DOHH2 (cell line): ENCODE measurements around the gene EGFLAM.

Experiments used
- H3F3A ChIP-seq: fragments of 200-600 bp; sonication (generic), shearing (Covaris generic); 2 replicates; pipeline ENCODE4 v1.6.0; 2016; ENCODE audit warnings: antibody characterized with exemption, mild to moderate bottlenecking; ENCODE audit not compliant: control insufficient read depth, insufficient read depth
- H3K27ac ChIP-seq: fragments of 200-600 bp; sonication (generic); 2 replicates; pipeline ENCODE4 v1.5.1; 2014; ENCODE audit warnings: low read depth, mild to moderate bottlenecking, low read length, moderate library complexity
- H3K27me3 ChIP-seq: fragments of 200-600 bp; sonication (generic); 2 replicates; pipeline ENCODE4 v1.6.1; 2014; ENCODE audit warnings: mild to moderate bottlenecking, low read length, mixed read lengths; ENCODE audit not compliant: control insufficient read depth
- H3K36me3 ChIP-seq: fragments of 200-600 bp; sonication (generic); 2 replicates; pipeline ENCODE4 v1.6.1; 2014; ENCODE audit warnings: mild to moderate bottlenecking, low read length, moderate library complexity, mixed read lengths; ENCODE audit not compliant: control insufficient read depth
- H3K4me1 ChIP-seq: fragments of 200-600 bp; sonication (generic); 2 replicates; pipeline ENCODE4 v1.6.1; 2014; ENCODE audit warnings: mild to moderate bottlenecking, low read length, mixed read lengths; ENCODE audit not compliant: control insufficient read depth
- H3K4me2 ChIP-seq: fragments of 200-600 bp; sonication (generic); 2 replicates; pipeline ENCODE4 v1.6.0; 2014; ENCODE audit warnings: mild to moderate bottlenecking, low read length, moderate library complexity
- H3K4me3 ChIP-seq: fragments of 200-600 bp; sonication (generic); 2 replicates; pipeline ENCODE4 v1.5.1; 2014; ENCODE audit warnings: mild to moderate bottlenecking, low read length, mixed read lengths
- H3K79me2 ChIP-seq: fragments of 200-600 bp; sonication (generic); 2 replicates; pipeline ENCODE4 v1.6.1; 2014; ENCODE audit warnings: mild to moderate bottlenecking, low read length, mixed read lengths; ENCODE audit not compliant: control insufficient read depth
- H3K9me2 ChIP-seq: fragments of 200-600 bp; sonication (generic); replicated peaks from 2 replicates; pipeline ENCODE4 v1.6.1; 2014; ENCODE audit warnings: mild to moderate bottlenecking, low read length, mixed read lengths; ENCODE audit not compliant: control insufficient read depth
- H3K9me3 ChIP-seq: fragments of 200-600 bp; sonication (generic); 2 replicates; pipeline ENCODE4 v1.6.1; 2014; ENCODE audit warnings: antibody characterized with exemption, low read length, mixed read lengths; ENCODE audit not compliant: control insufficient read depth, insufficient read depth
- H4K20me1 ChIP-seq: fragments of 200-600 bp; sonication (generic); 2 replicates; pipeline ENCODE4 v1.6.0; 2014; ENCODE audit warnings: low read depth, mild to moderate bottlenecking, antibody characterized with exemption, low read length, moderate library complexity; ENCODE audit not compliant: control insufficient read depth, insufficient read depth
- EZH2phosphoT487 ChIP-seq: fragments of 200-600 bp; sonication (generic); IDR thresholded peaks from 2 replicates; pipeline ENCODE4 v1.6.1; 2017; ENCODE audit warnings: borderline replicate concordance, mild to moderate bottlenecking, antibody characterized with exemption, low read length, moderate library complexity, mixed read lengths
- TF ChIP-seq, protein P1 (sequence below): fragments of 200-600 bp; sonication (generic); IDR thresholded peaks from one replicate; pipeline ENCODE4 v1.5.1; 2014; ENCODE audit warnings: antibody characterized with exemption, mild to moderate bottlenecking, low read depth, low read length; ENCODE audit not compliant: poor library complexity, severe bottlenecking

The EGFLAM gene

DNA sequence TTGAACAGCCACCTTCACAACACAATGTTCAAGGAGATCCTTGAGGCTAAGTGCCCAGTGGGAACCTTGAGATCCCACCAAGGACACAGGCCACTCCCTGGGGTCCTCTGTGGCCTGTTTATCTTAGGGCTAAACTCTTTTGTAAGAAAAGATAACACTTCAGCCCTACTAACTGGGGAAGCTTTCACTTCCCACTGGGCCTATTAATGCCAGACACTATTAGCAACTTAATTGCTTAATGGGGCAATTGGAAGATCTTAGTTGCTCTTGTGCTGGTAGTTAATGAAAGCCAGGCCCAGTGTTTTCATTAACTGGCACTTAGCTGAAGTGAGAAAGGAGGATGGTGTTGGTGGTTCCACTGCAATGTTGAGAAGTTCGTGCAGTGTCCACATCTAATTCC lies 117.1 kb downstream of the EGFLAM start:
- no peaks in the 10 kb centered on the region for H3K9me2 ChIP-seq
- H4K20me1 ChIP-seq, result no peaks in the 10 kb centered on the region
- no peaks in the 10 kb centered on the region for H3K9me3 ChIP-seq
- no peak for TF ChIP-seq EZH2phosphoT487
- TF ChIP-seq, protein P1, sequence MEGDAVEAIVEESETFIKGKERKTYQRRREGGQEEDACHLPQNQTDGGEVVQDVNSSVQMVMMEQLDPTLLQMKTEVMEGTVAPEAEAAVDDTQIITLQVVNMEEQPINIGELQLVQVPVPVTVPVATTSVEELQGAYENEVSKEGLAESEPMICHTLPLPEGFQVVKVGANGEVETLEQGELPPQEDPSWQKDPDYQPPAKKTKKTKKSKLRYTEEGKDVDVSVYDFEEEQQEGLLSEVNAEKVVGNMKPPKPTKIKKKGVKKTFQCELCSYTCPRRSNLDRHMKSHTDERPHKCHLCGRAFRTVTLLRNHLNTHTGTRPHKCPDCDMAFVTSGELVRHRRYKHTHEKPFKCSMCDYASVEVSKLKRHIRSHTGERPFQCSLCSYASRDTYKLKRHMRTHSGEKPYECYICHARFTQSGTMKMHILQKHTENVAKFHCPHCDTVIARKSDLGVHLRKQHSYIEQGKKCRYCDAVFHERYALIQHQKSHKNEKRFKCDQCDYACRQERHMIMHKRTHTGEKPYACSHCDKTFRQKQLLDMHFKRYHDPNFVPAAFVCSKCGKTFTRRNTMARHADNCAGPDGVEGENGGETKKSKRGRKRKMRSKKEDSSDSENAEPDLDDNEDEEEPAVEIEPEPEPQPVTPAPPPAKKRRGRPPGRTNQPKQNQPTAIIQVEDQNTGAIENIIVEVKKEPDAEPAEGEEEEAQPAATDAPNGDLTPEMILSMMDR, result no peak
- no peak overlapping the region for H3K27ac ChIP-seq
- no peaks in the 10 kb centered on the region for H3F3A ChIP-seq
- no peaks in the 10 kb centered on the region for H3K4me1 ChIP-seq
- H3K36me3 ChIP-seq, result no peaks in the 10 kb centered on the region
- no peak overlapping the region for H3K4me3 ChIP-seq
- no peaks in the 10 kb centered on the region for H3K27me3 ChIP-seq
- no peaks in the 10 kb centered on the region for H3K79me2 ChIP-seq
- no peak overlapping the region for H3K4me2 ChIP-seq

DNA sequence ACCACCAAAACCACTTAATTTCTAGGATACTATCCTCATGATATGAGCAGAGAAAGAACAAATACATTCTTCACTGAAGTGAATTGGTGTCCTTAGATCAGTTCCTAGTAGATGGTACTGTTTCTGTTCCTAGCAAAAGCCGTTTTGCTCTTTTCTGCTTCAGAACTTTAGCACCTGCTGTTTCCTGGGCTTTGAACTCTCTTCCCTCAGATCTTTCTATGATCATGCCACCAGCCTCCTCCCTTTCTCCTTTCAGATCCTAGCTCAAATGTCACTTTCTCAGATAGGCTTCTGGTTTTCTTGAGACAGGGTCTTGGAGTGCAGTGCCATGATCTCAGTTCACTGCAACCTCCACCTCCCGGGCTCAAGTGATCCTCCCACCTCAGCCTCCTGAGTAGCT lies 118.0 kb downstream of the EGFLAM start:
- no peaks in the 10 kb centered on the region for H4K20me1 ChIP-seq
- TF ChIP-seq, protein P1, result no peak
- TF ChIP-seq EZH2phosphoT487, result no peak
- no peaks in the 10 kb centered on the region for H3K9me3 ChIP-seq
- H3K79me2 ChIP-seq, result no peaks in the 10 kb centered on the region
- no peaks in the 10 kb centered on the region for H3K9me2 ChIP-seq
- no peaks in the 10 kb centered on the region for H3K4me1 ChIP-seq
- no peaks in the 10 kb centered on the region for H3F3A ChIP-seq
- H3K27me3 ChIP-seq, result no peaks in the 10 kb centered on the region
- no peaks in the 10 kb centered on the region for H3K36me3 ChIP-seq
- H3K4me2 ChIP-seq, result no peak overlapping the region
- H3K27ac ChIP-seq, result no peak overlapping the region
- no peak overlapping the region for H3K4me3 ChIP-seq

DNA sequence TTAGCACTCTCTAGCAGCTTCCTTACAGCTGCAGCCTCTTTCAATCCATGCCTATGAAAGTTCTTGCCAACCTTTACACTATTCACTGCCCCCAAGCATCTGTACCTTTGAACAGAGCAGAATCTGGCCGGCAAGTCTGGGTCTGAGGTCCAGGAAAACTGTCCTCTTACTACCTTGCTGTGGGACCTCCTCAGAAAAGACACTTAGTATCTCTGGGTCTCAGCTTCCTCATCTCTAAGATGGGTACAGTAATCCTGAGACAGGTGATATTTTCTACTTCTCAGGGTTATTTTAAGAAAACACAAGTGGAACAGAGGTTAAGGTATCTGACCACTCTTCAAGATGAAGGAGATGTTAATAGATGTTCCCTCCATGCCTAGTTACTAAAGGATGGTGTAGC lies 120.2 kb downstream of the EGFLAM start:
- Histone ChIP-seq H3K4me1 (no peaks in the 10 kb centered on the region), H3K9me3 (no peaks in the 10 kb centered on the region), H3K79me2 (no peaks in the 10 kb centered on the region), H3K4me3 (no peak overlapping the region), H3K27ac (no peak overlapping the region), H3F3A (no peaks in the 10 kb centered on the region), H3K4me2 (no peak overlapping the region), H3K9me2 (no peaks in the 10 kb centered on the region), H4K20me1 (no peaks in the 10 kb centered on the region), H3K27me3 (no peaks in the 10 kb centered on the region), H3K36me3 (no peaks in the 10 kb centered on the region)
- TF ChIP-seq EZH2phosphoT487, result no peak
- TF ChIP-seq, protein P1, result no peak
